GM23338 (cell line): Measurements from ENCODE around the gene COTL1. TPM values are rescaled to one million over a fixed set of nuclear protein-coding genes. Genes with fewer than 3 reads are reported as not detected.

Source experiments
- ATAC-seq: fragments of 200-7000 bp; cut with Tn5 transposase; 3 replicates; pipeline ENCODE4 v1.9.1; 2020
- DNase-seq: peaks from one replicate; pipeline ENCODE4 v3.0.0-alpha.2; 2015; ENCODE audit warnings: low spot score
- H2AFZ ChIP-seq: fragments of 200-600 bp; sonication (generic); 2 replicates; pipeline ENCODE4 v1.8.0; 2016; ENCODE audit warnings: antibody characterized with exemption, mild to moderate bottlenecking, moderate library complexity
- H3F3A ChIP-seq: fragments of 200-600 bp; sonication (generic); replicated peaks from 2 replicates; pipeline ENCODE4 v1.8.0; 2017; ENCODE audit warnings: antibody characterized with exemption, mixed run types, low read depth
- H3K27ac ChIP-seq: fragments of 200-600 bp; sonication (generic); 2 replicates; pipeline ENCODE4 v1.6.1; 2016; ENCODE audit warnings: low read depth
- H3K27me3 ChIP-seq: fragments of 200-600 bp; sonication (generic); 2 replicates; pipeline ENCODE4 v1.8.0; 2016; ENCODE audit warnings: mild to moderate bottlenecking, mixed run types, moderate library complexity; ENCODE audit not compliant: insufficient read depth
- H3K36me3 ChIP-seq: fragments of 200-600 bp; sonication (generic); 2 replicates; pipeline ENCODE4 v1.8.0; 2016; ENCODE audit warnings: mild to moderate bottlenecking; ENCODE audit not compliant: insufficient read depth
- H3K4me1 ChIP-seq: fragments of 200-600 bp; sonication (generic); 2 replicates; pipeline ENCODE4 v1.8.0; 2016; ENCODE audit warnings: mild to moderate bottlenecking, moderate library complexity; ENCODE audit not compliant: insufficient read depth
- H3K4me2 ChIP-seq: fragments of 200-600 bp; sonication (generic); 2 replicates; pipeline ENCODE4 v1.7.1; 2017; ENCODE audit warnings: mixed run types
- H3K4me3 ChIP-seq: fragments of 200-600 bp; sonication (generic); 2 replicates; pipeline ENCODE4 v1.6.1; 2016; ENCODE audit warnings: mixed run types
- H3K79me2 ChIP-seq: fragments of 200-600 bp; sonication (generic); replicated peaks from 2 replicates; pipeline ENCODE4 v1.8.0; 2017; ENCODE audit warnings: mild to moderate bottlenecking; ENCODE audit not compliant: insufficient read depth
- H3K9me2 ChIP-seq: fragments of 200-600 bp; sonication (generic); 2 replicates; pipeline ENCODE4 v1.8.0; 2017; ENCODE audit not compliant: insufficient read depth
- H4K20me1 ChIP-seq: fragments of 200-600 bp; sonication (generic); replicated peaks from 2 replicates; pipeline ENCODE4 v1.8.0; 2017; ENCODE audit warnings: mild to moderate bottlenecking; ENCODE audit not compliant: insufficient read depth
- H3K27ac Mint-ChIP-seq: 2 replicates; pipeline ENCODE4 v1.8.0; 2020; ENCODE audit warnings: inconsistent platforms, mild to moderate bottlenecking, moderate library complexity, mixed read lengths
- H3K27me3 Mint-ChIP-seq: 3 replicates; pipeline ENCODE4 v1.8.0; 2022; ENCODE audit warnings: low read depth, mild to moderate bottlenecking, moderate library complexity, mixed read lengths, inconsistent platforms; ENCODE audit not compliant: insufficient read depth, poor library complexity
- H3K36me3 Mint-ChIP-seq: 3 replicates; pipeline ENCODE4 v1.8.0; 2021; ENCODE audit warnings: low read depth, mild to moderate bottlenecking, inconsistent platforms, moderate library complexity, mixed read lengths
- H3K4me1 Mint-ChIP-seq: 3 replicates; pipeline ENCODE4 v1.8.0; 2020; ENCODE audit warnings: mild to moderate bottlenecking, inconsistent platforms, mixed read lengths
- H3K4me3 Mint-ChIP-seq: 3 replicates; pipeline ENCODE4 v1.8.0; 2021; ENCODE audit warnings: moderate library complexity, mild to moderate bottlenecking, inconsistent platforms, mixed read lengths
- H3K9me3 Mint-ChIP-seq: 3 replicates; pipeline ENCODE4 v1.8.0; 2020; ENCODE audit warnings: moderate library complexity, mild to moderate bottlenecking, inconsistent platforms, mixed read lengths
- CTCF ChIP-seq, 2 experiments: fragments of 200-600 bp in 1 of 2; sonication (generic) in 1 of 2; conservative IDR thresholded peaks; 2 replicates each; pipeline versions ENCODE4 v1.5.1 to v1.6.1; 2016 to 2017; ENCODE audit warnings: antibody characterized with exemption in 2 of 2, low read depth in 2 of 2, mild to moderate bottlenecking in 2 of 2, moderate library complexity in 1 of 2
- EZH2 ChIP-seq: fragments of 200-600 bp; sonication (generic); IDR thresholded peaks from one replicate; pipeline ENCODE4 v1.8.0; 2017; ENCODE audit warnings: antibody characterized with exemption, mild to moderate bottlenecking, low read depth; ENCODE audit not compliant: unreplicated experiment
- EZH2phosphoT487 ChIP-seq: fragments of 200-600 bp; sonication (generic); IDR thresholded peaks from one replicate; pipeline ENCODE4 v1.8.1; 2018; ENCODE audit warnings: antibody characterized with exemption; ENCODE audit not compliant: unreplicated experiment
- POLR2AphosphoS5 ChIP-seq: IDR thresholded peaks from 2 replicates; pipeline ENCODE4 v1.6.1; 2016; ENCODE audit warnings: antibody characterized with exemption, low read depth
- REST ChIP-seq: IDR thresholded peaks from one replicate; pipeline ENCODE4 v1.6.1; 2018; ENCODE audit warnings: antibody characterized with exemption; ENCODE audit not compliant: unreplicated experiment
- STAT1 ChIP-seq: IDR thresholded peaks from one replicate; pipeline ENCODE4 v1.6.1; 2016; ENCODE audit warnings: antibody characterized with exemption; ENCODE audit not compliant: unreplicated experiment
- ZNF114 ChIP-seq: fragments of 250-450 bp; sonication (Bioruptor Pico); IDR thresholded peaks from 2 replicates; pipeline ENCODE4 v1.5.0; 2020; ENCODE audit warnings: mild to moderate bottlenecking, moderate library complexity
- ZNF331 ChIP-seq: fragments of 250-450 bp; sonication (Bioruptor Pico); IDR thresholded peaks from 2 replicates; pipeline ENCODE4 v1.5.0; 2020; ENCODE audit warnings: low read depth, mild to moderate bottlenecking, moderate library complexity
- polyA plus RNA-seq: library from polyadenylated mRNA; unstranded; fragments of >200 nt; fragmentation: Nextera tagmentation; extraction: Ambion mirVana; gene quantifications from 2 replicates; pipeline ENCODE4 v1.2.1, GENCODE V29; 2016
- total RNA-seq: library from RNA; depleted of rRNA; stranded (reverse); fragments of >200 nt; shearing (Covaris generic); gene quantifications from 2 replicates; pipeline ENCODE4 v1.2.3, GENCODE V29; 2014

The COTL1 gene
- total and polyA plus RNA-seq, 2 experiments from 2014 or later: 117 to 166 TPM

GRCh38 chr16:84665359-84665758 lies 47.5 kb upstream of the COTL1 start:
- H3K36me3 ChIP-seq: no peaks in the 10 kb centered on the region
- H3K27me3 ChIP-seq: no peaks in the 10 kb centered on the region
- peaks cover 8% of the 10 kb centered on the region; the same call in 1 of the 2 replicates for H3F3A ChIP-seq
- H3K27ac ChIP-seq: no peak overlapping the region
- ATAC-seq (no peak), DNase-seq (no peak)
- H3K4me2 ChIP-seq: no peak overlapping the region
- peaks cover 8% of the 10 kb centered on the region for H3K27me3 Mint-ChIP-seq
- H3K4me1 Mint-ChIP-seq: peaks cover 42% of the 10 kb centered on the region
- no peak for TF ChIP-seq POLR2AphosphoS5
- TF ChIP-seq EZH2phosphoT487: no peak
- no peak for TF ChIP-seq EZH2
- TF ChIP-seq CTCF (conservative IDR thresholded peaks at IDR 0.05; ENCODE audit: low read depth in 2 of 2): no peak
- H3K9me2 ChIP-seq: 0 out of 2 replicates have a peak, but pooled peaks cover 4% of the 10 kb centered on the region
- H3K4me3 ChIP-seq: no peak overlapping the region
- no peaks in the 10 kb centered on the region for H3K79me2 ChIP-seq
- H3K4me1 ChIP-seq: peaks cover 36% of the 10 kb centered on the region
- H4K20me1 ChIP-seq: no peaks in the 10 kb centered on the region
- no peak overlapping the region for H3K4me3 Mint-ChIP-seq
- H3K36me3 Mint-ChIP-seq: peaks cover 18% of the 10 kb centered on the region; the same call in 2 of the 3 replicates
- H2AFZ ChIP-seq: no peak overlapping the region
- no peaks in the 10 kb centered on the region; the same call in 2 of the 3 replicates for H3K9me3 Mint-ChIP-seq
- no peak overlapping the region for H3K27ac Mint-ChIP-seq

GRCh38 chr16:84663433-84664101 lies 45.7 kb upstream of the COTL1 start:
- 0 out of 2 replicates have a peak, but pooled peaks cover 4% of the 10 kb centered on the region for H3K9me2 ChIP-seq
- no peaks in the 10 kb centered on the region for H3K79me2 ChIP-seq
- peaks cover 13% of the 10 kb centered on the region for H3K27me3 Mint-ChIP-seq
- no peak overlapping the region; the same call in 1 of the 2 replicates for H3K27ac Mint-ChIP-seq
- H3K36me3 Mint-ChIP-seq: peaks cover 31% of the 10 kb centered on the region
- H3F3A ChIP-seq: peaks cover 8% of the 10 kb centered on the region; the same call in 1 of the 2 replicates
- no peaks in the 10 kb centered on the region for H3K36me3 ChIP-seq
- H3K4me3 Mint-ChIP-seq: no peak overlapping the region
- H3K4me1 ChIP-seq: peaks cover 34% of the 10 kb centered on the region
- DNase-seq (no peak), ATAC-seq (peak; percentile 39)
- H3K4me2 ChIP-seq: 0 out of 2 replicates have a peak overlapping the region, but pooled peaks have one; percentile 12
- H4K20me1 ChIP-seq: no peaks in the 10 kb centered on the region
- no peak overlapping the region for H2AFZ ChIP-seq
- no peaks in the 10 kb centered on the region; the same call in 2 of the 3 replicates for H3K9me3 Mint-ChIP-seq
- no peak overlapping the region; the same call in 1 of the 2 replicates for H3K27ac ChIP-seq
- peaks cover 39% of the 10 kb centered on the region for H3K4me1 Mint-ChIP-seq
- no peak overlapping the region for H3K4me3 ChIP-seq
- H3K27me3 ChIP-seq: no peaks in the 10 kb centered on the region
- no peak for TF ChIP-seq ZNF331 (CRISPR knock-in tag)
- TF ChIP-seq REST: no peak
- no peak for TF ChIP-seq STAT1
- TF ChIP-seq CTCF (conservative IDR thresholded peaks at IDR 0.05; ENCODE audit: low read depth in 2 of 2): no peak
- no peak for TF ChIP-seq ZNF114 (CRISPR knock-in tag)
